ENCODE measurements around the gene C7.

- TF ChIP-seq CTCF (IDR thresholded peaks at IDR 0.05; ENCODE audit: low read depth, low read length) (no peak), EZH2phosphoT487 (IDR thresholded peaks at IDR 0.05; ENCODE audit: low read depth) (no peak)
These were observed 66.7 kb downstream of the C7 start for GRCh38 chr5:40976041-40976440.
